ENCODE measurements around the gene PANK4. TPM values are rescaled to one million over a fixed set of nuclear protein-coding genes. Genes with fewer than 3 reads are reported as not detected.

The PANK4 gene
- total RNA-seq, 1 experiment from 2014 or later: 6.5 TPM

DNA sequence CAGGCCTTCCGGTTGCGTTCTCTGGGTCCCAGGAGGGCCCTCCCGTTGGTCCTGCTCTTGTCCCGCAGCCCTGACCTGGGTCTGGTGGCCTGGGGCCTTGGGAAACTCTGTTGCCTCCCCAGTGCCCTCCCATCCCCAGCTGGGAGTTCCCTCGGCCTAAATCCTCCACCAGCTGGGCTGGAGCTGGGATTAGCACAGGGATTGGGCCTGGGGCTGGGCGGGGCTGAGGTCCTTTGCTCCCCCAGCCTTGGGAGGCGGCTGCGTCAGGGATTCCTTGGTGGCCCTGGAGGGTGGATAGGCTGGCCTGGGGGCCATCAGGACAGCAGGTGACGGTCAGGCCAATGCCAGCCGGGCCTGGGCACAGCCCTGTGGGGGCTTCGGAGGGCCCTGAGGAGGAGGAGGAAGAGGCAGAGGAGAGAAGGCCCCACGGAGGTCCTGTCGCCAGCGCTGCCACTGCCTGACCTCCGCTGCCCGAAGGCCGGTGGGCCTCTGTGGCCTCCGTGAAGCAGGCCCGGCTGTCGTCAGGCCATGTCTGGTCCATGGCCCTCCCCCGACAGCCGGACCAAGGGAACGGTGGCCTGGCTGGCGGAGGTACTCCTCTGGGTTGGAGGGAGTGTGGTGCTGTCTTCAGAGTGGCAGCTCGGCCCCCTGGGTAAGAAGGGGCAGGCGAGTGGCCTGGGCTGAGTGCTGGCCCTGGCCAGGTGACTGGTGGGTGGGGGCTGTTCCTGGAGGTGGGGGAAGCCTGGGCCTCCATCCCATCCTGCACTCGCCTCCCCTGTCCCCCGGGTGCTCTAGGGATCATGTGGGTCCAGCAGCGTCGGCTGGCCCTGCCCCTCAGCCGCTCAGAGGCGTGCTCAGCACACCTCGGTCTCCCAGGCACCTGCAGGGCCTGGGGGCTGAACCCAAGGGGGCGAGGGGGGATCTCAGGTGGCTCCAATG is 50.1 kb downstream of the PANK4 start, which contains the start of gene PLCH2:
Gene PLCH2, plus strand, starts transcription at position 229 of the 939 bp plus-strand sequence. Its CDS starts 300 bp downstream, at position 529.
- no peak for DNase-seq (ENCODE audit: low spot score)

DNA sequence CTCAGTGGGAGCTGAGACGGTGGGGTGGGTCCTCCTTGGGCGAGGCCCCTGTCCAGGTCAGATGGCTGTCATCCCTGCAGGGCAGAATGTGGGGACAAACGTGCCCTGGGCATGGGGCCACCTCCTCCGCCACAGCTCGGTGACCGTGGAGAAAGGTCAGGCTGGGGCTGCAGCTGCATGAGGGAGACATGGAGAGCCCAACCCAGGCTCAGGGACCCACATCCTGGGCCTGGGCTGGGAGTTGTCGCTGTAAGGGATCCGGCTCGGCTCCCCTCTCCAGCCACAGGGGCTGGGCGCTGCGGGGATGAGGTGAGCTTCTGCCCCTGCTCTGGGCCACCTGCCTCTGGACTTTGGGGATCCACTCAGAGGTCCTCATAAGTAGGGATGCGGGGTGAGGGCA is 50.8 kb downstream of the PANK4 start:
- no peak for DNase-seq (ENCODE audit: low spot score)

DNA sequence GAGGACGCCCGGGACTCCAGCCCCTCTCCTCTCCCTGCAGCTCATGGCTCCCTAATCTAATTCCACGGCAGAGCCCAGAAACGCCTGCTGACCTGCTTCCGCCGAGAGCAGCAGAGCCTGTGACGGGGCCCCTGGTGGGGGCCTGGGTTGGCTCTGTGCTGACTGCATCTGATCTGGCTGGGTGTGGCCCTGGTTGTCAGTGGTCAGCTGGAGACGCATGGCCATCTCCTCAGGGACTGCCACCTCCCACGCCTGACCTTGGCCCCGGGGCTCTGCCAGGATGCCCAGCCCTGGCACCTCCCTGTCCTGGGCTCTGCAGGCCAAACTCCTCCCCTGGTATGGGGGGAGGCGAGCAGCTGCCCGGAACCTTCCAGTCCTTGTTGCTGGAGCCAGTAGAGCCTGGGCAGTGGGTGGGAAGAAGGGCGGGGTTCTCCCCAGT is 51.4 kb downstream of the PANK4 start:
- peak; percentile 10 for DNase-seq (ENCODE audit: low spot score)

DNA sequence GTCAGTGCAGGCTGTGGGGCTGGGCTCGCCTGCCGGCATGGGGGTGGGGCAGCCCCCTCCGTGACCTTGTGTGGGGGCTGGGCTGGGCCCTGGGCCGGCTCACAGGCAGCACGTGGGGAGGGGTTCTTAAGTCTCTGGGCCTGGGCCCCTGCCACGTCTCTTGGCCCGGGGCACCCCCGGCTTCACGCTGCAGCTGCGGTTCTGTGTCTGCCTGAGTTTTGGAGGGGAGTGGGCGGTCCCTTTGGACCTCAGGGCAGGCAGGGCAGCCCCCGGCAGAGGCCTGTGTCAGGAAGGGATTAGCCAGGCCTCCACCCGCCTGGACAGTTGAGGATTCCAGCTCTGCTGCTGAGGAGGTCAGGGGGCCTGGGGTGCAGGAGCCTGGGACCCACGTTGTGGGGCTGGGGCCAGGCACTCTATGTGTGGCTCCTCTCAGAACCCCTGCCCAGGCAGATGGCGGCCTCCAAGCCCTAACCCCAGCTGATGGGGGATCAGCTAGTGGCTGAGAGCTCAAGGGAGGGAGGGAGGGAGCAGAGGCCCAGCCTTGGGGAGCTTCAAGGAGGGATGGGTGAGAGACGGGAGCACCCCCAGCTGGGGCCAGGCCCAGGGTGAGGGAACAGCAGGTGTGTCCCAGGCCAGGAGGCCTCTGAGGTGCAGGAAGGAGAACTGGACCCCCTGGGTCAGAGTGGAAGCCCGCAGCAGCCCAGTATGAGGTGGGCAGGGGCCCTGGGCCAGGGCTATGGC is 52.1 kb downstream of the PANK4 start:
- DNase-seq (ENCODE audit: low spot score): no peak

DNA sequence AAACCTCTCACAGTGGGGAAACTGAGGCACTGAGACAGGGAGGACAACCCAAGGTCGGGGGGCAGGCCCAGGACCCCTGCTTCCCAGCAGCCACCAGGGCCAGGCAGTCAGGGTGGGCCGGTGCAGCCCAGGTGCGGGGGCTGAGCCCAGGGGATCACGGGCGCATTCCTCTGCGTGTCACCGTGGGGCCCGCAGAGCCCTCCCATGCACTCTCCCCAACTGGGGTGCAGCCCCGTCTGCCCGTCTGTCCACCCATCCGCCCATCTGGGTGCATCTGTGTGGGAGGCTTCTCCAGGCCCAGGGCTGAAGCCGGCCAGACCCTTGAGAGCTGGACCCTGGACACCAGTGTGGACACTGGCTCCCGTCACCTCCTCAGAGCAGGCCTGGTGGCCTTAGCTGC is 53.2 kb downstream of the PANK4 start:
- DNase-seq (ENCODE audit: low spot score): no peak

DNA sequence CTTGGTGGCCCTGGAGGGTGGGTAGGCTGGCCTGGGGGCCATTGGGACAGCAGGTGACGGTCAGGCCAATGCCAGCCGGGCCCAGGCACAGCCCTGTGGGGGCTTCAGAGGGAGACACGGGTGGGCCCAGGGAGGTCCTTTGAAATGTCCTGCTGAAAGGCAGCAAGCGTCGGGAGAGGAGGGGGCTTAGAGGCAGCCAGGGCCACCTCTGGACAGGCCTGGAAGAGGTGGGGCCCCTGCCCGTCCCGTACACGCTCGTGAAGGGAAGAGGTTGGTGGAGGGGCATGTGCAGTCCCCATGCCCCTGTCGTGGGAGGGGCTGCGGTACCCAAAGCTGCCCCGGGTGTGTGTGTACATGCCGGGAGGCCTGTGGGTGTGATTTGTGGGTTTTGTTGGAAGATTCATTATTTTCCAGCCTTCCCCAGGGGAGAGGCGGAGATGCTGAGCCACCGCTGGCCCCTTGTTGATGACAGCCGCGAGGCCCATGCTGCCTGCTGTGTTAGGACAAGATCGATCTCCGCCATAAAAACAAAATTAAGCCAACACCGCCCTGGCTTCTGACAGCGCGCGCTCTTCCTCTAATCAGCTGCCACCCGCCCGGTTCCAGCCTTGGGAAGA is 53.7 kb downstream of the PANK4 start:
- DNase-seq (ENCODE audit: low spot score): no peak

DNA sequence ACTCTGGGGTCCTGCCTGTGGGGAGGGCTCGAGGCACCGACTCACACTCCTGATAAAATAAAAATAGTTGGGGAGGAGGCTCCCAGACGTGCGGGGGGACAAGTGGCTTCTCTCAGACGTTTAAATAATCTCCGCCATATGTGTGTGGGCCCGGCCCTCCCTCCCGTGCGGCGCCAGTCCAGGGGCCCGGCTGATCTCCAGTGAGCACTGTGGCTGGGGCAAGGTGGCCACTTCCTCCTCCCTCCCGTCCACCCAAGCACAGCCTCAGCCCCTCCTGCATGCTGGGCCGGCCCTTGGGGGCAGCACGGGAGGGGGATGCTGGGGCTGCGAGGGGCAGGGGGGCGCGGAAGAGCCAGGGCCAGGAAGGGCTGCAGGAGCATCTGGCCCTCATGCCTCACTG is 54.3 kb downstream of the PANK4 start:
- no peak for DNase-seq (ENCODE audit: low spot score)

DNA sequence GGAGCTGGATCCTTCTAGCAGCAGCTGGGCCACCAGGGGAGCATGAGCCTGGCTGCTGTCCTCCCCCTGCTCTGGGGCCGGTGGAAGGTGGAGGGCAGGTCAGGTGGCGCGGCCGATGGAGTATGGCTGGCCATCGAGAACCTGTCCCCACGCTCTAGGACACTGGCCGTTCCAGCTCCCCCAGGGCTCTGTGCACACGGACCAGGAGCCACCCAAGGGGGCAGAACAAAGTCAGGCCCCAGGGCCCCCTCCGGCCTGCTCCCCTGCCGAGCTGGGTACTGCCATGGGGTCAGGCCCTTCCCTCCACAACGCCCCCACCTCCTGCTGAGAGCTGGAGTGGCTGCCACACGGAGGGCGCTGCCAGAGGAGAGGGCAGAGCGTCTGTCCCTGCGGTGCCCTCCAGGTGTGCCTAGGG is 54.8 kb downstream of the PANK4 start:
- DNase-seq (ENCODE audit: low spot score): no peak

DNA sequence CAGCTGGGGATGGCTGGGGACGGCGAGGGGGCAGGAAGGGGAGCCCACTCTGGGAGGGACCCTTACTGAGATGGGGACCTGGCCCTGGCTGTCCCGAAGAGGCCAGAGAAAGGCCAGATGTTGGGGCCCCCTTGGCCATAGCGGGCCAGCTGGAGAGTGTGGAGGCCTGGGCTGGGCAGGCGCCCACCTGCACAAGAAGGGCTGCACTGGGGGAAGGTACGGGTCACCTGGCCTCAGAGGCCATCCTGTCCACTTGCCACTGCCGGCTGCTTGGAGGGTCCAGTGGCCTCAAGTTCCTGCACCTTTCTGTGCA is 55.3 kb downstream of the PANK4 start:
- DNase-seq (ENCODE audit: low spot score): no peak

DNA sequence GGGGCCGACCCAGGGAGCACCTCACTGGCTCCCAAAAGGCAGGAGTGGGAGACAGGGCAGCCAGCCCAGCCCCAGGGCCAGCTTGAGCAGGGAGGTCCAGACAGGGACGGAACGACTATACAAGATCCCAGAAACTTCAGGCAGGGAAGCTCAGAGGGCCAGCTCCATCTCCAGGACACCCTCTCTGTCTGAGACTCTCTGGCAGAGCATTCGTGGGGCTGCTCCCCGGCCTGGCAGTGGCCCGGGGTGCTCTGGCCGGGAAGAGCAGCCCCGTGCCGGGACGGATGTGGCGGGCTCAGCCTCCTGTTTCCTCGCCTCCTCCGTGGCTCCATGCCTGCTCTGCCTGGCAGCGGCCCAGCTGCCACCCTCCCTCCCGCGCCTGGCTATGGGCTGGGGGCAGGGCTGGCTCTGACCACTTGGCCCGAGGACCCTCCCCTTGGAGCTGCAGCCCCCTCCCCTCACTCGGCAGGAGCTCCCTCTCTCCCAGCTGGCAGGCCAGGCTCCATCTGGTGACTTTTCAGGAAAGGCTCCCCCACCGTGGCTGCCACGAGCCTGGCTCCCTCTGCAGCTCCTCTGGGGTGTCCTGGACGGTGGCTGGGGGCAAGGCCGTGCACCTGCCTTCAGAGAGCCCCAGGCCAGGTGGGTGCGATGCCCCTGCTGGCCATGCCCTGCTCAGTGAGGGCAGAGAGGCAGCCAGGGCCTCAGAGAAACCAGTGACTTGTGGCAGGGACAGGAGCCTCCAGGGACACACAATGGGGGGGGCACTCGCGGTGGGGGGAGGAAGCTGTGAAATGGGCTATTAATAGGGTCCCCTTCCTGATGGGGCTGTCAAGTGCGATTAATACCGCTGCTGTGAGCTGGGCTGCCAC is 55.9 kb downstream of the PANK4 start:
- DNase-seq (ENCODE audit: low spot score): no peak

DNA sequence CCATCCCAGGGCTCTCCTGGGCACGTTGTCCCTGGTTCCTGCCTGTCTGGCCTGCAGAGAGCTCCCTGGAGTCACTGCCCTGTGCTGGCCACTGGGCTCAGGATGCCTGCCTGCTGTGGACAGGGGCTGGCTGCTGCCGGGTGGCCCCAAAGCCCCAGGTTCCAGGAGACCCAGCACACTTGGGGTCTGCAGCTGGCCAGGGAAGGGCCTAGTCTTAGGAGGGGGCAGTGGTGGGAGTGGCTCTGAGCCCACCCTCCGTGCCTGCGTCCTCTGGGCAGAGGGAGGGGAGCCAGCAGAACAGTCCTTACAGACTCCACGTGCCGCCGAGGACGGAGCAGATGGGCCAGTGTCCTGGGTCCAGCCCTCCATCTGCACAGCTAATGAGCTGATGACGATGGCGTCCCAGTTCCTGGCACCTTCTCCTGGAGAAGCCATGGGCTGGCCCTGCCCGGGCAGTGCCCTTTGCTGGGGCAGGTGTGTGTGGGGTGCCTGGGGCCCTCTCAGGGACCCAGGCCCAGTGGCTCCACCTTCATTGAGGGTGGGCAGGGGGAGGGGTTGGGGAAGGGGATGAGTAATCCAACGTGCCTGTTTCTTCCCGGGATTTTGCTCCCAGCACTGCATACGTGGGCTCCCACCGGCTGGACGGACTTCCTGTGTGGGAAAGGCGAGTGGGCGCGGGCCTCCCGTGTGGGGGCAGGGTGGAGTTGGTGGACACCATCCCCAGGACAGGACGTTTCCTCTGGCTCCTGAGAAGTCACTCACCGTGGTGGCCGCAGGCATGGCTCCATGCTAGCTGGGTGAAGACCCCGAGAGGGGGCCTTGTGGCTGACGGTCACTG is 57.1 kb downstream of the PANK4 start:
- DNase-seq (ENCODE audit: low spot score): no peak

DNA sequence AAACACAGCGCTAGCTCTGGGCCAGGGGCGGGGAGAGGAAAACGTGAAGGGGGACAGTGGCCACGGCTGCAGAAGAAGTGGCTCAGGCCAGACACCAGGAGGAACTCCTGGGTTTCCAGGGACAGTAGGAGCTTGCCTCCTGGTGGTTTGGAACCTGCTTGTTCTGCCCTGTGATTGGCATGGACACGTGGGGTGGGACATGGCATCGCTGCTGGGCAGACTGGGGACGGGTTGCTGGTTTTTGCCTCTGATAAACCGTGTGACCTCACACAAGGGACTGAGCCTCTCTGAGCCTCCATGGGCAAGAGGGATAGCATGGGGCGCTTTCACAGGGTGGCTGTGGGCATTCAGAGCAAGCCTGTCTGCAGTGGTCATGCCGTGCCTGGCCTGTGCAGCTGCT is 57.9 kb downstream of the PANK4 start:
- no peak for DNase-seq (ENCODE audit: low spot score)

DNA sequence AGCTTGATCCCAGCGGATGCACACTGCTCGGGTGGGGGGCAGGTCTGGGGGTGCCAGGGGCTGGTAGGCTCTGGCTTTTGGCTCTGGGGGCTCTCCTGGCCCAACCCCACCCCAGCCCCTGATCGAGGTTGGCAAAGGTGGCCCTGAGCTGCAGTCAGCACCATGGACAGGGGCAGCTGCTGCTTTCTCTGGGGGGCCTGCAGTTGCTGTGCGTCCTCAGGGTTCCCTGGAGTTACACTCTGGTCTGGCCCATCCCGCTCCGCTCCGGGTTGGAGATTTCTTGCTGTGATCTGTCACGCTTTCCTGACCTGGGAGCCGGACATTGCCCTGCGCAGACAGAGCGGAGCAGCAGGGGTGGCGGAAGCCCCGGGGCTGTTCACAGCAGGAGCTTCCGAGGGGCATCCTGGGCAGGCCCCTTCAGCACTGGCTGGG is 58.3 kb downstream of the PANK4 start:
- no peak for DNase-seq (ENCODE audit: low spot score)

DNA sequence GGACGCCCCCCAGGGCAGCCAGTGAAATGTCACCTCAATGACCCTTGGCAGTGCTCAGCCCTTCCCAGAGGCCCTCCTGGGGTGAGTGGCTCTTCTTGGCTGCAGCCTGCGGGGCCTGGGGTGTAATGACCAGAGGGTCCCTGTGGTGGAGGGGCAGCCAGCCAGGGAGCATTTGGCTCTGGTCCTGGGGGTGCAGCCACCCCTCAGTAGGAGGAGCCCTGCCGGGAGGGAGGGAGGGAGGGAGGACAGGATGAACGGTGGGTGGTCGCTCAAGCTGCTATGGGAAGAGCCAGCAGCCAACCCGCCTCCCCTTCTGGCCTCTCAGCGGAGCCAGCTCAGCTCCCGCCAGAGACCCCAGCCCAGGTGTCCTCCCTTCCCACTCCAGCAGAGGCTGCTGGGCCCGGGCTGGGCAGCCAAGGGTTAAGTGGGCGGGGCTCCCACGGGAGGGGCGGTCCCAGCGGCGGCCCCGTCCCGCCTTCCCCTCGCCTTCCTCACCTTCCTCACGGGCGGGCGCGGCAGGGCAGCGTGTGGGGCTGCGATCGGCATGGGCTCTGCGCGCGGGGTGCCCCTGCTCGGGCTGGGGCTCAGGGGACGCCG is 59.3 kb downstream of the PANK4 start:
- no peak for DNase-seq (ENCODE audit: low spot score)

DNA sequence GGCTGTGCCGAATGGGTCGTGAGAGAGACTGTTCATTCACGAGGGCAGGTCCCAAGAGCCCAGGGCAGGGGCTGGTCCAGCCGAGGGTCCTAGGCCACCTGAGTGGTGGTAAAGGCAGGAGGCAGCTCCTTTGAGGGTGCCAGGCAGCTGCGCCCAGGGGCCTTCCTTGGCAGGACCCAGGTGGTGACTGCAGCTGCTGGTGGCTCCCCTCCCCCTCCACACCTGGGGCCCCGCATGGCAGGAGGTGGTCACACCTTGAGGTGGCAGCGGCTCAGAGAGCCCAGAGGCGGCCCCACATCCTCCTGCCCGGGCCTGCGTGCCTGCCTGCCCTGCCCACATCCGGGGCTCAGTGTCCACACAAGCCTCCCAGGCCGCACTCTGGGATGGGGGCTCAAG is 60.1 kb downstream of the PANK4 start:
- no peak for DNase-seq (ENCODE audit: low spot score)

DNA sequence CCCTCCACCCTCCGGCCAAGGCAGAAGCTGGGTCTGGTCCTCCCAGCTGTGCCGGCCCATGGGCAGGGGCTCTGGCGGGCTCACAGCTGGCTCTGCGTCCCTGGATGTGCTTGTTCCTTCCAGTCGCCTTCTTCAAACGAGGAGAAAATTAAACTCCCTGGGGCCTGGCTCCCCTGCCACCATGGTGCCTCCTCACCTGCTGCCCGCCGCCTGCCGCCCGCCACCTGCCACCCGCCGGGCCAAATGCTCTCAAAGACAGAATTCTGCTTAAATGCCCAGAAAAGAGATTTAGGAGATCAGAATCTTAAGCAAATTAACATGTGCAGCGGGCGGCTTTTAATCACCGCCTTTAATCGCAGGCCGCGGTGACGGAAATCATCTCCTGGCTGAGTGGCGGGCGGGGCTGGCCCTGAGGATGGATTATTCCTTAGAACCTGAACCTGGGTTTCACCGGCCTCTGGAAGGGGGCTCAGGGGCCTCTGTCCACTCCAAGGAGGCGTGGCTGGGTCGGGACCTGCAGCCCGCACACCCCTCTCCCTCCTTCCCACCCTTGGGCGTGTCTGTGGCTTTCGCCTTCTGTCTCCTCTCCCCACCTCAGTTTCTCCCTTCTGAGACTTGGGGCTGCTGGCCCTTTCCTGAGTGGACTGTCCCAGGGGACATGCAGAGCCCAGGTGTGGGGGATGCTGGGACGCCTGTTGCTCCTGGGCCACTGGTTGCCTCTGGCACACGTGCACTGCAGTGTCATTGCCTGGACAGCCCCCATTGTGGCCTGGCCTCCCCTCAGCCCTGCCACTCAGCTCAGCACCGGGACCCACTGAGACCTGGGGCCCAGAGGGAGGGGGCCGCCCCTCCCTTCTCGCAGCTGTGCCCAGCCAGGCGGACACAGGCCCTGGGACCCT is 60.8 kb downstream of the PANK4 start:
- no peak for DNase-seq (ENCODE audit: low spot score)

DNA sequence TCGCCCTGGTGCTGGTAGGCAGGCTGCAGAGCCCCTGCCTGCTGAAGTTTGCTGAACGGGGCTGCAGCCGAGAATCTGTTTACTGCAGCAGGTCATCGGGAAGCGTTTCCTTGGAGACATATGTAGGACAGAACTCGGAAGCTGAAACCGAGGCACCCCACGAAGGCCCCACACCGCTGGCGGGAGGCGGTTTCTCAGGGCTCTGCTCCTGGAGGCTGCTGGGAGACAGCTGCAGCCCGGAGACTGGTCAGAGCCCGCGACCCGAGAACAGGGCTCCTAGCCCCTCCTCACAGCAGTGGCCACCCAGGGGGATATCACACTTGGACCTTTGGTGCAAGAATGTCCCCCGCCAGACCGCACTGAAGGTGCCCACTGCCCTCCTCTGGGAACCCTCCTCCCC is 63.0 kb downstream of the PANK4 start:
- DNase-seq (ENCODE audit: low spot score): no peak

DNA sequence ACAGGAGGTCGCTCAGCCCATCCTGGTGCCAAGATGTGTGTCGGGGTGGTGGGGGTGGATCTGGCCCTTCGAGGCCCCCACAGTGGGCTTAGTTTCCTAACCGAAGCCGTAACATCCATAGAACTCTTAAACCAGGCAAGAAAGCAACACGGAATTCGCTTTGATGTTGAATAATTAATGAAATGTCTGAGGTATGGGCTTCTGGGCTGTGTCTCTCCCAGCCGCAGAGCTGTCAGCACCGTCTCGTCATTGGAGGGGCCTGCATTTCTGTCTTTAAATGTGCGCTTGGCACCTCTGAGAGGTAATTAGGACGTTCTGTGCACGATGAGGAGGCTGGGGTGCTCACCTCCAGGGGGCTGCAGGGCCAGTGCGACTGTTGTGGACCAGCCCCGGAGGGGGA is 63.6 kb downstream of the PANK4 start:
- DNase-seq (ENCODE audit: low spot score): no peak
